DOHH2 (cell line): ENCODE results near the gene DLEU7.

ENCODE experiments used
- CTCF ChIP-seq: fragments of 200-600 bp; sonication (generic); IDR thresholded peaks from one replicate; pipeline ENCODE4 v1.5.1; 2014; ENCODE audit warnings: antibody characterized with exemption, mild to moderate bottlenecking, low read depth, low read length; ENCODE audit not compliant: poor library complexity, severe bottlenecking
- EZH2phosphoT487 ChIP-seq: fragments of 200-600 bp; sonication (generic); IDR thresholded peaks from 2 replicates; pipeline ENCODE4 v1.6.1; 2017; ENCODE audit warnings: borderline replicate concordance, mild to moderate bottlenecking, antibody characterized with exemption, low read length, moderate library complexity, mixed read lengths

DNA sequence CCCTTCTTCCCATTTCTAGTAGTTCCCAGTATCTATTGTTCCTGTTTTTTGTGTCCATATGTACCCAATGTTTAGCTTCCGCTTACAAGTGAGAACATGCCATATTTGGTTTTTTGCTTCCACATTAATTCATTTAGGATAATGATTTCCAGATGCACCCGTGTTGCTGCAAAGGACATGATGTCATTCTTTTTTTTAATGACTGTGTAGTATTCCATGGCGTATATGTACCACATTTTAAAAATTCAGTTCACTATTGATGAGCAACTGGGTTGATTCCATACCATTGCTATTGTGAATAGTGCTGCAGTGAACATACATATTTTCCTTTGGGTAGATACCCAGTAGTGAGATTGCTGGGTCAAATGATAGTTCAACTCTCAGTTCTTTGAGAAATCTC, 50.5 kb downstream of the DLEU7 start:
- TF ChIP-seq CTCF, result no peak
- no peak for TF ChIP-seq EZH2phosphoT487
